ENCODE data around the gene PERM1. TPM values are rescaled to one million over a fixed set of nuclear protein-coding genes. Genes with fewer than 3 reads are reported as not detected.

PERM1 gene
- total RNA-seq, 1 donor from 2014 or later = not detected

- no peak for FAIRE-seq
- Histone ChIP-seq H3K27me3 (ENCODE audit: control insufficient read depth, insufficient read depth, low read length) (no peaks in the 10 kb centered on the region), H3K36me3 (ENCODE audit: control insufficient read depth, insufficient read depth, low read length) (peaks cover 8% of the 10 kb centered on the region), H3K4me3 (ENCODE audit: low read depth, low read length) (no peak overlapping the region)
- TF ChIP-seq CTCF (IDR thresholded peaks at IDR 0.05; ENCODE audit: insufficient read depth, low read length, severe bottlenecking) = no peak
- DNase-seq (ENCODE audit: low read depth) = no peak
Observed at GRCh38 chr1:962381-963300, 19.3 kb downstream of the PERM1 start.

GRCh38 chr1:961132-961669 is 20.7 kb downstream of the PERM1 start:
- FAIRE-seq (no peak), DNase-seq (ENCODE audit: low read depth) (no peak)
- TF ChIP-seq CTCF (IDR thresholded peaks at IDR 0.05; ENCODE audit: insufficient read depth, low read length, severe bottlenecking) = no peak
- H3K27me3 ChIP-seq (ENCODE audit: control insufficient read depth, insufficient read depth, low read length) = no peaks in the 10 kb centered on the region
- H3K4me3 ChIP-seq (ENCODE audit: low read depth, low read length) = peak overlapping the region; percentile 60
- H3K36me3 ChIP-seq (ENCODE audit: control insufficient read depth, insufficient read depth, low read length) = peaks cover 12% of the 10 kb centered on the region

GRCh38 chr1:960363-961131 is 21.3 kb downstream of the PERM1 start, which contains the start of gene KLHL17:
Gene KLHL17 (plus strand): TSS chr1:960584. CDS start chr1:960694, 110 bp downstream.
- H3K27me3 ChIP-seq (ENCODE audit: control insufficient read depth, insufficient read depth, low read length) = no peaks in the 10 kb centered on the region
- H3K4me3 ChIP-seq (ENCODE audit: low read depth, low read length) = peak within 1 kb of the TSS; percentile 60
- DNase-seq (ENCODE audit: low read depth) (no peak), FAIRE-seq (no peak)
- no peak for TF ChIP-seq CTCF (IDR thresholded peaks at IDR 0.05; ENCODE audit: insufficient read depth, low read length, severe bottlenecking)
- peaks cover 17% of the 10 kb centered on the region for H3K36me3 ChIP-seq (ENCODE audit: control insufficient read depth, insufficient read depth, low read length)

- DNase-seq (ENCODE audit: low read depth) (no peak), FAIRE-seq (no peak)
- TF ChIP-seq CTCF (IDR thresholded peaks at IDR 0.05; ENCODE audit: insufficient read depth, low read length, severe bottlenecking) = no peak
- peak overlapping the region; percentile 60 for H3K4me3 ChIP-seq (ENCODE audit: low read depth, low read length)
- H3K36me3 ChIP-seq (ENCODE audit: control insufficient read depth, insufficient read depth, low read length) = peaks cover 23% of the 10 kb centered on the region
- no peaks in the 10 kb centered on the region for H3K27me3 ChIP-seq (ENCODE audit: control insufficient read depth, insufficient read depth, low read length)
Observed at GRCh38 chr1:959731-960362, 22.0 kb downstream of the PERM1 start.

- H3K4me3 ChIP-seq (ENCODE audit: low read depth, low read length) = peak within 1 kb of the TSS; percentile 83
- peaks cover 26% of the 10 kb centered on the region for H3K36me3 ChIP-seq (ENCODE audit: control insufficient read depth, insufficient read depth, low read length)
- DNase-seq (ENCODE audit: low read depth) (peak; percentile 52), FAIRE-seq (no peak)
- no peak for TF ChIP-seq CTCF (IDR thresholded peaks at IDR 0.05; ENCODE audit: insufficient read depth, low read length, severe bottlenecking)
- no peaks in the 10 kb centered on the region for H3K27me3 ChIP-seq (ENCODE audit: control insufficient read depth, insufficient read depth, low read length)
Observed at GRCh38 chr1:958823-959730, 22.8 kb downstream of the PERM1 start, which contains the start of gene NOC2L. Gene NOC2L (minus strand): TSS chr1:959256. CDS start chr1:959240, 16 bp downstream.

Data from bronchial epithelial cell (primary cell).